K562 (cell line): ENCODE measurements around the gene WDR45B.

Experiments
- POLR2AphosphoS5 ChIP-seq: IDR thresholded peaks from 2 replicates; pipeline ENCODE4 v1.6.1; 2011; ENCODE audit warnings: mild to moderate bottlenecking, low read depth, low read length, moderate library complexity; ENCODE audit not compliant: control insufficient read depth, insufficient read depth
- SAP30 ChIP-seq: fragments of 200-600 bp; sonication (generic); IDR thresholded peaks from 2 replicates; pipeline ENCODE4 v1.6.1; 2012; ENCODE audit warnings: borderline replicate concordance, low read depth, mild to moderate bottlenecking, moderate library complexity, low read length, control low read depth, inconsistent platforms; ENCODE audit not compliant: insufficient read depth, poor library complexity, severe bottlenecking
- ZNF174 ChIP-seq: fragments of 250-450 bp; sonication (Bioruptor Pico); IDR thresholded peaks from 2 replicates; pipeline ENCODE4 v1.4.0; 2020; ENCODE audit warnings: mild to moderate bottlenecking
- TF ChIP-seq, protein P1 (sequence below), 3 experiments: IDR thresholded peaks in 2 of 3; conservative IDR thresholded peaks in 1 of 3; 2 replicates each; pipeline ENCODE4 v1.5.1; 2011 to 2012; ENCODE audit warnings: low read length in 3 of 3, mild to moderate bottlenecking in 3 of 3, control low read depth in 2 of 3, improper control_type of control experiment in 1 of 3, inconsistent platforms in 1 of 3, low read depth in 1 of 3, mixed read lengths in 1 of 3, moderate library complexity in 1 of 3; ENCODE audit not compliant: insufficient read depth in 2 of 3
- TF ChIP-seq, protein P2 (sequence below): fragments of 250-450 bp; sonication (Bioruptor Pico); IDR thresholded peaks from 2 replicates; pipeline ENCODE4 v1.5.1; 2021; ENCODE audit warnings: mild to moderate bottlenecking
- TF ChIP-seq, protein P3 (sequence below): fragments of 250-450 bp; sonication (Bioruptor Pico); IDR thresholded peaks from 2 replicates; pipeline ENCODE4 v1.4.0; 2020; ENCODE audit warnings: mild to moderate bottlenecking
- TF ChIP-seq, protein P4 (sequence below): fragments of 150-350 bp; conservative IDR thresholded peaks from 2 replicates; pipeline ENCODE4 v1.6.1; 2014; ENCODE audit warnings: low read length

DNA sequence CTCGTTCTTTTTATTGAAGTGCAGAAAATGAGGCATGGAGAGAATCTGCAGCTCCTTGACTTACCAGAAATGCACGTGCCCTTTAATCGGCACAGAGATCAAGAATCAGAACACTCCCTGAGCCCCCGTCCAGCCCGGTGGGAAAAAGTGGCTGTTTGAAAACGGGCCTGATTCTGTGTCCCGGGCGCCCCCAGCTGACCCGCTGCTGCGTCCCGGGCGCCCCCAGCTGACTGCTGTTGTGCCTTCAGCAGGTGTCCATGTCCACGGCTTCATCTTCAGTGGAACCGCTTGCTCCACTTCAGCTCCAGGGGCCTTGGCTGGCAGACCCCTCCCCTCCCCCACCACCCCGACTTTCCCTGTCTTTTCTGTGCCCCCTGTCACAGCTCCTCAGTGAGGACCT lies 81.0 kb downstream of the WDR45B start:
- TF ChIP-seq, protein P1, sequence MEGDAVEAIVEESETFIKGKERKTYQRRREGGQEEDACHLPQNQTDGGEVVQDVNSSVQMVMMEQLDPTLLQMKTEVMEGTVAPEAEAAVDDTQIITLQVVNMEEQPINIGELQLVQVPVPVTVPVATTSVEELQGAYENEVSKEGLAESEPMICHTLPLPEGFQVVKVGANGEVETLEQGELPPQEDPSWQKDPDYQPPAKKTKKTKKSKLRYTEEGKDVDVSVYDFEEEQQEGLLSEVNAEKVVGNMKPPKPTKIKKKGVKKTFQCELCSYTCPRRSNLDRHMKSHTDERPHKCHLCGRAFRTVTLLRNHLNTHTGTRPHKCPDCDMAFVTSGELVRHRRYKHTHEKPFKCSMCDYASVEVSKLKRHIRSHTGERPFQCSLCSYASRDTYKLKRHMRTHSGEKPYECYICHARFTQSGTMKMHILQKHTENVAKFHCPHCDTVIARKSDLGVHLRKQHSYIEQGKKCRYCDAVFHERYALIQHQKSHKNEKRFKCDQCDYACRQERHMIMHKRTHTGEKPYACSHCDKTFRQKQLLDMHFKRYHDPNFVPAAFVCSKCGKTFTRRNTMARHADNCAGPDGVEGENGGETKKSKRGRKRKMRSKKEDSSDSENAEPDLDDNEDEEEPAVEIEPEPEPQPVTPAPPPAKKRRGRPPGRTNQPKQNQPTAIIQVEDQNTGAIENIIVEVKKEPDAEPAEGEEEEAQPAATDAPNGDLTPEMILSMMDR (IDR thresholded peaks at IDR 0.05 in 2 of 3, conservative IDR thresholded peaks at IDR 0.05 in 1 of 3; ENCODE audit: insufficient read depth in 2 of 3, low read depth in 1 of 3, low read length in 3 of 3): no peak
- TF ChIP-seq POLR2AphosphoS5 (no peak), ZNF174 (no peak), SAP30 (no peak)
- TF ChIP-seq, protein P2, sequence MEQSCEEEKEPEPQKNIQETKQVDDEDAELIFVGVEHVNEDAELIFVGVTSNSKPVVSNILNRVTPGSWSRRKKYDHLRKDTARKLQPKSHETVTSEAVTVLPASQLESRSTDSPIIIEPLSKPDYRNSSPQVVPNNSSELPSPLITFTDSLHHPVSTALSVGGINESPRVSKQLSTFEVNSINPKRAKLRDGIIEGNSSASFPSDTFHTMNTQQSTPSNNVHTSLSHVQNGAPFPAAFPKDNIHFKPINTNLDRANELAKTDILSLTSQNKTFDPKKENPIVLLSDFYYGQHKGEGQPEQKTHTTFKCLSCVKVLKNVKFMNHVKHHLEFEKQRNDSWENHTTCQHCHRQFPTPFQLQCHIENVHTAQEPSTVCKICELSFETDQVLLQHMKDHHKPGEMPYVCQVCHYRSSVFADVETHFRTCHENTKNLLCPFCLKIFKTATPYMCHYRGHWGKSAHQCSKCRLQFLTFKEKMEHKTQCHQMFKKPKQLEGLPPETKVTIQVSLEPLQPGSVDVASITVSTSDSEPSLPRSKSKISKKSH (CRISPR knock-in tag): no peak
- TF ChIP-seq, protein P3, sequence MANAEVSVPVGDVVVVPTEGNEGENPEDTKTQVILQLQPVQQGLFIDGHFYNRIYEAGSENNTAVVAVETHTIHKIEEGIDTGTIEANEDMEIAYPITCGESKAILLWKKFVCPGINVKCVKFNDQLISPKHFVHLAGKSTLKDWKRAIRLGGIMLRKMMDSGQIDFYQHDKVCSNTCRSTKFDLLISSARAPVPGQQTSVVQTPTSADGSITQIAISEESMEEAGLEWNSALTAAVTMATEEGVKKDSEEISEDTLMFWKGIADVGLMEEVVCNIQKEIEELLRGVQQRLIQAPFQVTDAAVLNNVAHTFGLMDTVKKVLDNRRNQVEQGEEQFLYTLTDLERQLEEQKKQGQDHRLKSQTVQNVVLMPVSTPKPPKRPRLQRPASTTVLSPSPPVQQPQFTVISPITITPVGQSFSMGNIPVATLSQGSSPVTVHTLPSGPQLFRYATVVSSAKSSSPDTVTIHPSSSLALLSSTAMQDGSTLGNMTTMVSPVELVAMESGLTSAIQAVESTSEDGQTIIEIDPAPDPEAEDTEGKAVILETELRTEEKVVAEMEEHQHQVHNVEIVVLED (CRISPR knock-in tag): no peak
- TF ChIP-seq, protein P4, sequence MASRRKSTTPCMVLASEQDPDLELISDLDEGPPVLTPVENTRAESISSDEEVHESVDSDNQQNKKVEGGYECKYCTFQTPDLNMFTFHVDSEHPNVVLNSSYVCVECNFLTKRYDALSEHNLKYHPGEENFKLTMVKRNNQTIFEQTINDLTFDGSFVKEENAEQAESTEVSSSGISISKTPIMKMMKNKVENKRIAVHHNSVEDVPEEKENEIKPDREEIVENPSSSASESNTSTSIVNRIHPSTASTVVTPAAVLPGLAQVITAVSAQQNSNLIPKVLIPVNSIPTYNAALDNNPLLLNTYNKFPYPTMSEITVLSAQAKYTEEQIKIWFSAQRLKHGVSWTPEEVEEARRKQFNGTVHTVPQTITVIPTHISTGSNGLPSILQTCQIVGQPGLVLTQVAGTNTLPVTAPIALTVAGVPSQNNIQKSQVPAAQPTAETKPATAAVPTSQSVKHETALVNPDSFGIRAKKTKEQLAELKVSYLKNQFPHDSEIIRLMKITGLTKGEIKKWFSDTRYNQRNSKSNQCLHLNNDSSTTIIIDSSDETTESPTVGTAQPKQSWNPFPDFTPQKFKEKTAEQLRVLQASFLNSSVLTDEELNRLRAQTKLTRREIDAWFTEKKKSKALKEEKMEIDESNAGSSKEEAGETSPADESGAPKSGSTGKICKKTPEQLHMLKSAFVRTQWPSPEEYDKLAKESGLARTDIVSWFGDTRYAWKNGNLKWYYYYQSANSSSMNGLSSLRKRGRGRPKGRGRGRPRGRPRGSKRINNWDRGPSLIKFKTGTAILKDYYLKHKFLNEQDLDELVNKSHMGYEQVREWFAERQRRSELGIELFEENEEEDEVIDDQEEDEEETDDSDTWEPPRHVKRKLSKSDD: no peak
